HCT116 (cell line): ENCODE data around the gene GP9. TPM values are rescaled to one million over a fixed set of nuclear protein-coding genes. Genes with fewer than 3 reads are reported as not detected.

Experiments used
- ATAC-seq: fragments of 200-7000 bp; cut with Tn5 transposase; 2 replicates; pipeline ENCODE4 v1.9.1; 2020; ENCODE audit warnings: mild to moderate bottlenecking, moderate library complexity
- BruUV-seq: library from RNA; stranded (reverse); fragments of 400-500 nt; replicated peaks from 2 replicates; lab custom pipeline; 2021; lab: Mats Ljungman, UMichigan
- CTCF ChIA-PET: fragments of 300-600 bp; sonication (Branson Sonifier 250); formaldehyde crosslinking; loops from one replicate; lab custom pipeline; 2021; ENCODE audit warnings: antibody characterized with exemption; lab: Charles Lee
- POLR2A ChIA-PET: fragments of 300-600, 350-600 bp; sonication (Branson Sonifier 250); formaldehyde crosslinking; loops from one replicate; lab custom pipeline; 2021; ENCODE audit warnings: antibody characterized with exemption; lab: Charles Lee
- RAD21 ChIA-PET, 2 experiments: fragments of 300-600 bp; sonication (Branson Sonifier 250); formaldehyde crosslinking; loops; one replicate each; lab custom pipeline; 2023; ENCODE audit warnings: low total read pairs in 2 of 2; ENCODE audit not compliant: uncharacterized antibody in 2 of 2, unreplicated experiment in 2 of 2, low non-redundant PET in 1 of 2; lab: Charles Lee
- DNase-seq: peaks from one replicate; pipeline ENCODE4 v3.0.0-alpha.2; 2010; ENCODE audit warnings: low read depth, low spot score
- H2AFZ ChIP-seq: fragments of 200-600 bp; shearing (Covaris generic), sonication (generic); 2 replicates; pipeline ENCODE4 v1.6.1; 2017; ENCODE audit warnings: low read depth, mixed run types, mixed read lengths, antibody characterized with exemption, low read length; ENCODE audit not compliant: poor library complexity, severe bottlenecking
- H3K27ac ChIP-seq: 2 replicates; pipeline ENCODE4 v1.5.1; 2012; ENCODE audit warnings: low read depth, low read length
- H3K27me3 ChIP-seq: fragments of 200-600 bp; sonication (generic); 2 replicates; pipeline ENCODE4 v1.6.1; 2016; ENCODE audit warnings: mixed run types, low read length, mixed read lengths; ENCODE audit not compliant: insufficient read depth
- H3K36me3 ChIP-seq, 2 experiments: fragments of 200-500 bp in 1 of 2; fragments of 200-600 bp in 1 of 2; sonication (Bioruptor generic) in 1 of 2; sonication (generic) in 1 of 2; 2 replicates each; pipeline versions ENCODE4 v1.5.1 to v1.6.1; 2014 to 2016; ENCODE audit warnings: low read length in 2 of 2, inconsistent platforms in 1 of 2, mixed read lengths in 1 of 2, mixed run types in 1 of 2; ENCODE audit not compliant: insufficient read depth in 2 of 2, control insufficient read depth in 1 of 2
- H3K4me1 ChIP-seq, 2 experiments: fragments of 200-600 bp in 1 of 2; sonication (generic) in 1 of 2; 2 replicates each; pipeline versions ENCODE4 v1.5.1 to v1.6.1; 2012 to 2017; ENCODE audit warnings: low read length in 2 of 2, inconsistent platforms in 1 of 2, mild to moderate bottlenecking in 1 of 2, mixed read lengths in 1 of 2, mixed run types in 1 of 2, moderate library complexity in 1 of 2; ENCODE audit not compliant: insufficient read depth in 2 of 2, control insufficient read depth in 1 of 2
- H3K4me2 ChIP-seq: fragments of 200-600 bp; sonication (generic); 2 replicates; pipeline ENCODE4 v1.6.1; 2017; ENCODE audit warnings: mixed run types, low read length, mixed read lengths
- H3K4me3 ChIP-seq, 2 experiments: fragments of 200-600 bp in 1 of 2; sonication (generic) in 1 of 2; replicated peaks in 1 of 2; 2 replicates each; pipeline ENCODE4 v1.5.1; 2011 to 2016; ENCODE audit warnings: low read length in 2 of 2, control low read depth in 1 of 2, low read depth in 1 of 2, mild to moderate bottlenecking in 1 of 2, mixed read lengths in 1 of 2, mixed run types in 1 of 2
- H3K79me2 ChIP-seq: fragments of 200-600 bp; sonication (generic); 2 replicates; pipeline ENCODE4 v1.6.1; 2017; ENCODE audit warnings: mild to moderate bottlenecking, mixed run types, low read length, moderate library complexity, mixed read lengths; ENCODE audit not compliant: insufficient read depth
- H3K9ac ChIP-seq: fragments of 200-600 bp; sonication (generic); 2 replicates; pipeline ENCODE4 v1.6.1; 2016; ENCODE audit warnings: low read length, mixed read lengths
- H3K9me2 ChIP-seq: fragments of 200-600 bp; sonication (generic), shearing (Covaris generic); 2 replicates; pipeline ENCODE4 v1.6.1; 2017; ENCODE audit warnings: mixed run types, mild to moderate bottlenecking, moderate library complexity; ENCODE audit not compliant: insufficient read depth
- H3K9me3 ChIP-seq, 2 experiments: fragments of 200-500 bp in 1 of 2; fragments of 200-600 bp in 1 of 2; sonication (Bioruptor generic) in 1 of 2; sonication (generic) in 1 of 2; 2 replicates each; pipeline ENCODE4 v1.6.1; 2014 to 2017; ENCODE audit warnings: low read length in 2 of 2, mixed read lengths in 2 of 2, inconsistent platforms in 1 of 2, low read depth in 1 of 2, mild to moderate bottlenecking in 1 of 2, mixed run types in 1 of 2, moderate library complexity in 1 of 2; ENCODE audit not compliant: control insufficient read depth in 1 of 2, insufficient read depth in 1 of 2
- H4K20me1 ChIP-seq: fragments of 200-600 bp; sonication (generic), shearing (Covaris generic); 2 replicates; pipeline ENCODE4 v1.6.1; 2017; ENCODE audit warnings: mixed run types, mild to moderate bottlenecking, moderate library complexity; ENCODE audit not compliant: insufficient read depth
- EZH2 ChIP-seq: fragments of 200-600 bp; sonication (generic); IDR thresholded peaks from 2 replicates; pipeline ENCODE4 v1.6.1; 2017; ENCODE audit warnings: antibody characterized with exemption, mixed run types
- MAX ChIP-seq: IDR thresholded peaks from 2 replicates; pipeline ENCODE4 v1.6.1; 2012
- POLR2A ChIP-seq: IDR thresholded peaks from 2 replicates; pipeline ENCODE4 v1.7.0; 2011; ENCODE audit warnings: borderline replicate concordance; ENCODE audit not compliant: insufficient read depth, insufficient read length; ENCODE audit errors: extremely low read depth
- SIN3A ChIP-seq: IDR thresholded peaks from 2 replicates; pipeline ENCODE4 v1.6.1; 2012; ENCODE audit warnings: low read depth
- YY1 ChIP-seq: IDR thresholded peaks from 2 replicates; pipeline ENCODE4 v1.6.1; 2011; ENCODE audit warnings: low read length, low read depth, moderate library complexity, mild to moderate bottlenecking; ENCODE audit not compliant: insufficient replicate concordance; ENCODE audit errors: extremely low read depth
- ZBTB33 ChIP-seq: IDR thresholded peaks from 2 replicates; pipeline ENCODE4 v1.6.1; 2011; ENCODE audit warnings: mild to moderate bottlenecking, low read length, moderate library complexity; ENCODE audit not compliant: insufficient replicate concordance; ENCODE audit errors: extremely low read depth
- ZNF274 ChIP-seq: fragments of 200-500 bp; sonication (Bioruptor generic); IDR thresholded peaks from 2 replicates; pipeline ENCODE4 v1.6.1; 2014; ENCODE audit warnings: mild to moderate bottlenecking, low read depth, low read length, inconsistent platforms
- intact Hi-C: fragments of 100-400 bp; cut with micrococcal nuclease; formaldehyde crosslinking; loops from 2 replicates; pipeline ENCODE4 v1.10.0; 2022
- total RNA-seq: library from RNA; stranded (reverse); gene quantifications from one replicate; pipeline ENCODE4 v1.2.1, GENCODE V29; 2021; ENCODE audit not compliant: unreplicated experiment

GP9 gene
- total RNA-seq, 1 experiment from 2014 or later: not detected

GRCh38 chr3:129019266-129019665, 41.3 kb upstream of the GP9 start:
- Histone ChIP-seq H3K27me3 (no peaks in the 10 kb centered on the region), H3K36me3 (no peaks in the 10 kb centered on the region), H3K27ac (no peak overlapping the region), H3K9ac (no peak overlapping the region), H3K4me1 (peaks cover 22 to 28% of the 10 kb centered on the region in 2 experiments)
- CTCF ChIA-PET: interaction anchor here (1.2 kb wide), 1 partner anchor 49 kb away, joined by 4 read pairs; no protein-coding TSS in a partner anchor
- no TSS peak for BruUV-seq
- TF ChIP-seq ZNF274 (no peak), ZBTB33 (no peak), MAX (no peak), POLR2A (no peak), YY1 (no peak), SIN3A (no peak), EZH2 (no peak)
- TF ChIP-seq, all 23 proteins: peak for 0
- intact Hi-C loops: no loop called here
- H3K79me2 ChIP-seq: no peaks in the 10 kb centered on the region
- H2AFZ ChIP-seq: no peak overlapping the region
- H3K4me3 ChIP-seq: no peak overlapping the region
- RAD21 ChIA-PET: no interaction called here
- H3K4me2 ChIP-seq: no peak overlapping the region
- ATAC-seq (no peak), DNase-seq (no peak)
- no peaks in the 10 kb centered on the region for H3K9me3 ChIP-seq
- H4K20me1 ChIP-seq: no peaks in the 10 kb centered on the region
- no peaks in the 10 kb centered on the region for H3K9me2 ChIP-seq
- POLR2A ChIA-PET: no interaction called here
